ENCODE results near the gene TLCD2.
A peak's percentile ranks its signal among the peaks of the same experiment; 100 is the strongest.

The TLCD2 gene

DNA sequence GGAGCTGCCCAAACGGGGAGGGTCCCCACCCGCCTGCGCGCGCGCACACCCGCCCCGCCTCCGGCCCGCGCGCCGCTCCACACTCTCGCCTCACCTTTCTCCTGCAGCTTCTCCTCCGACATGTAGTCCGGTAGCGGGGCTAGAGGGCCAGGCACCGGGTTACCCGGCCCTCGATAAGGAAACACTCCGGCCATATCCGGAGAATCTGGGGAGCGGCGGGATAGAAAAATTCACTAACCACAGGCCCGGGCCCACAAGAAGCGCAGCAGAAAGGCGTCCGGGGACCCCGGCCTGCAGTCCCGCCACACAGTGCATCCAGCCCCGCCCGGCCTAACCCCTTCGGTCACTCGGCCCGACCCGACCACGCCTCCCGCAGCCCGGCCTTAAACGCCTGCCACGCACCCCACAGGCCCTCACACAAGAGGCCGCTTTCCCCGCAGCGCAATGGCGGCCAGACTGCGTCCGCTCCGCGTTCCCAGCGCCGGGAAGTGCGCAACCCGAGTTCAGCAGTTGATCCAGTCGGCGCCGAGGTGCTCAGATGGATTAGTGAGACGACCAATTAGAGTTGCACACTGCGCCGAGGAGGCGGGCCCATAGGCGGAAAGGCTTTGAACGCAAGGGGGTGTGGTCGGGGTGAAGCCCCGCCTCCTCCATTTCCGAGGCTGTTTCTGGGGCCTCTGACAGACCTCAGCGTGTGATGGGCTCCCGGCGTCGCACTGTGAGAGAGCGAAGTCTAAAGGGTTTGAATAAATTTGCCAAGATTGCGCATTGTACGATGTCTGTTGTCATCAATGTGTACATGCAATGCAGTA, 25.6 kb downstream of the TLCD2 start, which contains the start of gene PRPF8:
PRPF8 (minus strand) TSS at position 490 of the 812 bp plus-strand sequence; CDS start at position 194, 296 bp downstream.
- Histone ChIP-seq H3K9me3 (ENCODE audit: insufficient read depth, low read length) (no peaks in the 10 kb centered on the region), H2AFZ (ENCODE audit: low read depth, low read length) (peak within 1 kb of the TSS; percentile 75; the same call in 1 of the 2 replicates), H3K36me3 (replicated peaks; ENCODE audit: low read depth, low read length) (peaks cover 35% of the 10 kb centered on the region), H3K27me3 (ENCODE audit: low read depth, low read length) (no peaks in the 10 kb centered on the region), H3K27ac (ENCODE audit: low read length) (peak within 1 kb of the TSS; percentile 64), H3K4me2 (ENCODE audit: low read length) (peak within 1 kb of the TSS; percentile 91), H3K9ac (ENCODE audit: low read length) (peak within 1 kb of the TSS; percentile 86), H3K4me1 (ENCODE audit: low read length) (peaks cover 9% of the 10 kb centered on the region), H4K20me1 (ENCODE audit: insufficient read depth, low read length) (peaks cover 21% of the 10 kb centered on the region), H3K79me2 (ENCODE audit: low read length) (peaks cover 33% of the 10 kb centered on the region), H3K4me3 (ENCODE audit: low read length) (peak within 1 kb of the TSS; percentile 90)
- TF ChIP-seq, protein P1, sequence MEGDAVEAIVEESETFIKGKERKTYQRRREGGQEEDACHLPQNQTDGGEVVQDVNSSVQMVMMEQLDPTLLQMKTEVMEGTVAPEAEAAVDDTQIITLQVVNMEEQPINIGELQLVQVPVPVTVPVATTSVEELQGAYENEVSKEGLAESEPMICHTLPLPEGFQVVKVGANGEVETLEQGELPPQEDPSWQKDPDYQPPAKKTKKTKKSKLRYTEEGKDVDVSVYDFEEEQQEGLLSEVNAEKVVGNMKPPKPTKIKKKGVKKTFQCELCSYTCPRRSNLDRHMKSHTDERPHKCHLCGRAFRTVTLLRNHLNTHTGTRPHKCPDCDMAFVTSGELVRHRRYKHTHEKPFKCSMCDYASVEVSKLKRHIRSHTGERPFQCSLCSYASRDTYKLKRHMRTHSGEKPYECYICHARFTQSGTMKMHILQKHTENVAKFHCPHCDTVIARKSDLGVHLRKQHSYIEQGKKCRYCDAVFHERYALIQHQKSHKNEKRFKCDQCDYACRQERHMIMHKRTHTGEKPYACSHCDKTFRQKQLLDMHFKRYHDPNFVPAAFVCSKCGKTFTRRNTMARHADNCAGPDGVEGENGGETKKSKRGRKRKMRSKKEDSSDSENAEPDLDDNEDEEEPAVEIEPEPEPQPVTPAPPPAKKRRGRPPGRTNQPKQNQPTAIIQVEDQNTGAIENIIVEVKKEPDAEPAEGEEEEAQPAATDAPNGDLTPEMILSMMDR (IDR thresholded peaks at IDR 0.05; ENCODE audit: low read depth, low read length): no peak
- TF ChIP-seq EZH2phosphoT487 (IDR thresholded peaks at IDR 0.05; ENCODE audit: low read depth): no peak

- no peak for TF ChIP-seq EZH2phosphoT487 (IDR thresholded peaks at IDR 0.05; ENCODE audit: low read depth)
- TF ChIP-seq, protein P1 (IDR thresholded peaks at IDR 0.05; ENCODE audit: low read depth, low read length): no peak
- Histone ChIP-seq H3K4me3 (ENCODE audit: low read length) (peak overlapping the region; percentile 90), H3K36me3 (replicated peaks; ENCODE audit: low read depth, low read length) (peaks cover 47% of the 10 kb centered on the region), H3K27me3 (ENCODE audit: low read depth, low read length) (no peaks in the 10 kb centered on the region), H3K27ac (ENCODE audit: low read length) (peak overlapping the region; percentile 64; the same call in 1 of the 2 replicates), H3K79me2 (ENCODE audit: low read length) (peaks cover 33% of the 10 kb centered on the region), H3K4me2 (ENCODE audit: low read length) (peak overlapping the region; percentile 82), H3K9me3 (ENCODE audit: insufficient read depth, low read length) (no peaks in the 10 kb centered on the region), H4K20me1 (ENCODE audit: insufficient read depth, low read length) (peaks cover 21% of the 10 kb centered on the region), H2AFZ (ENCODE audit: low read depth, low read length) (no peak overlapping the region), H3K9ac (ENCODE audit: low read length) (peak overlapping the region; percentile 86), H3K4me1 (ENCODE audit: low read length) (peaks cover 9% of the 10 kb centered on the region)
Observed at GRCh38 chr17:1683459-1683858, 26.7 kb downstream of the TLCD2 start.

DNA sequence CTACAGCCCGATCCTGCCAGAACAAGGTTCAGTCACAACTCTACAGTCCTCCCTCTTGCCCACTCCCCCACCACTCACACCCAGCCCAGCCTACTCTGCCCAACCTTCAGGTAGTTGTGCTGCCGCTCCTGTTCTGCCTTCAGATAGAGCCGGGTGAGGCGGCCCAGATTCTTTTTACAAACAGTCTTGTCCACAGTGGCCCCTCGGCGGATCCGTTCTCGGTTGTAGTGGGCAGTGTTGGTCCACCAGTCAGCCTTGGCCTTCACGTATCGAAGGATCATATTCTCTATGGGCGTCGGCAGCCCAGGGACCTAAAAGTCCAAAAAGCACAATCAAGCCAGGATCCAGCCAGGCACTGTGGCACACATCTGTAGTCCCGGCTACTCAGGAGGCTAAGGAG, 33.8 kb downstream of the TLCD2 start:
- peaks cover 76% of the 10 kb centered on the region for H3K36me3 ChIP-seq (replicated peaks; ENCODE audit: low read depth, low read length)

More for the DNA sequence above, 33.8 kb downstream of the TLCD2 start:
- H3K9ac ChIP-seq (ENCODE audit: low read length): no peak overlapping the region
- no peaks in the 10 kb centered on the region for H3K4me1 ChIP-seq (ENCODE audit: low read length)
- H3K79me2 ChIP-seq (ENCODE audit: low read length): peaks cover 2% of the 10 kb centered on the region
- no peak overlapping the region for H2AFZ ChIP-seq (ENCODE audit: low read depth, low read length)
- H3K27ac ChIP-seq (ENCODE audit: low read length): no peak overlapping the region
- H4K20me1 ChIP-seq (ENCODE audit: insufficient read depth, low read length): peaks cover 3% of the 10 kb centered on the region; the same call in 1 of the 2 replicates
- no peak overlapping the region for H3K4me3 ChIP-seq (ENCODE audit: low read length)
- H3K27me3 ChIP-seq (ENCODE audit: low read depth, low read length): no peaks in the 10 kb centered on the region
- TF ChIP-seq EZH2phosphoT487 (IDR thresholded peaks at IDR 0.05; ENCODE audit: low read depth): no peak
- TF ChIP-seq, protein P1 (IDR thresholded peaks at IDR 0.05; ENCODE audit: low read depth, low read length): no peak
- no peaks in the 10 kb centered on the region for H3K9me3 ChIP-seq (ENCODE audit: insufficient read depth, low read length)
- no peak overlapping the region for H3K4me2 ChIP-seq (ENCODE audit: low read length)
